Panc1 (cell line): ENCODE results near the gene CD4. TPM values are rescaled to one million over a fixed set of nuclear protein-coding genes. Genes with fewer than 3 reads are reported as not detected.

ENCODE experiments used
- ATAC-seq: fragments of 200-7000 bp; cut with Tn5 transposase; 2 replicates; pipeline ENCODE4 v1.9.1; 2020; ENCODE audit warnings: mild to moderate bottlenecking, moderate library complexity
- BruUV-seq: library from RNA; stranded (reverse); fragments of 400-500 nt; replicated peaks from 2 replicates; lab custom pipeline; 2021; lab: Mats Ljungman, UMichigan
- CTCF ChIA-PET: fragments of 300-600 bp; sonication (Branson Sonifier 250); formaldehyde crosslinking; loops from one replicate; lab custom pipeline; 2022; ENCODE audit warnings: antibody characterized with exemption; lab: Charles Lee
- POLR2A ChIA-PET: fragments of 300-600 bp; sonication (Branson Sonifier 250); formaldehyde crosslinking; loops from one replicate; lab custom pipeline; 2022; ENCODE audit warnings: antibody characterized with exemption; lab: Charles Lee
- DNase-seq: peaks from one replicate; pipeline ENCODE4 v3.0.0-alpha.2; 2010; ENCODE audit warnings: low read depth, low spot score
- H3K27ac ChIP-seq: 2 replicates; pipeline ENCODE4 v1.5.1; 2011; ENCODE audit warnings: mild to moderate bottlenecking, low read length, inconsistent platforms
- H3K27me3 ChIP-seq: fragments of 200-500 bp; sonication (Bioruptor generic); 2 replicates; pipeline ENCODE4 v1.6.0; 2014; ENCODE audit warnings: low read length, inconsistent platforms; ENCODE audit not compliant: control insufficient read depth, insufficient read depth
- H3K36me3 ChIP-seq: fragments of 200-500 bp; sonication (Bioruptor generic); 2 replicates; pipeline ENCODE4 v1.5.1; 2014; ENCODE audit warnings: inconsistent platforms, mild to moderate bottlenecking, low read length, moderate library complexity; ENCODE audit not compliant: control insufficient read depth, insufficient read depth
- H3K4me1 ChIP-seq: 2 replicates; pipeline ENCODE4 v1.5.1; 2011; ENCODE audit warnings: inconsistent platforms, mild to moderate bottlenecking, low read length, moderate library complexity; ENCODE audit not compliant: control insufficient read depth, insufficient read depth
- H3K4me3 ChIP-seq, 2 experiments: 2 replicates each; pipeline ENCODE4 v1.5.1; 2011 to 2012; ENCODE audit warnings: low read depth in 2 of 2, low read length in 2 of 2, mild to moderate bottlenecking in 2 of 2, inconsistent platforms in 1 of 2, moderate library complexity in 1 of 2
- H3K9me3 ChIP-seq: fragments of 200-500 bp; sonication (Bioruptor generic); 2 replicates; pipeline ENCODE4 v1.5.1; 2014; ENCODE audit warnings: low read depth, mild to moderate bottlenecking, inconsistent platforms, low read length, moderate library complexity; ENCODE audit not compliant: control insufficient read depth, insufficient read depth
- POLR2AphosphoS5 ChIP-seq: IDR thresholded peaks from 2 replicates; pipeline ENCODE4 v1.6.1; 2012; ENCODE audit warnings: mild to moderate bottlenecking, low read depth, low read length, moderate library complexity
- SIN3A ChIP-seq: IDR thresholded peaks from 2 replicates; pipeline ENCODE4 v1.6.1; 2012; ENCODE audit warnings: low read depth, mild to moderate bottlenecking, low read length, moderate library complexity, borderline replicate concordance; ENCODE audit not compliant: insufficient read depth
- TCF7L2 ChIP-seq: IDR thresholded peaks from 2 replicates; pipeline ENCODE4 v1.6.1; 2011; ENCODE audit warnings: mild to moderate bottlenecking, low read depth, low read length, inconsistent platforms
- in situ Hi-C: cut with HindIII; loops from 2 replicates; pipeline ENCODE4 v1.10.0; 2016; ENCODE audit warnings: low sequenced_read_pairs, low pct_unique_long_range_greater_than_20kb
- intact Hi-C: fragments of 100-400 bp; cut with micrococcal nuclease; formaldehyde crosslinking; loops from one replicate; pipeline ENCODE4 v1.10.0; 2022; ENCODE audit not compliant: unreplicated experiment
- total RNA-seq: library from RNA; stranded (reverse); gene quantifications from one replicate; pipeline ENCODE4 v1.2.1, GENCODE V29; 2021; ENCODE audit not compliant: unreplicated experiment
- TF ChIP-seq, protein P1 (sequence below): fragments of 450-650 bp; IDR thresholded peaks from 2 replicates; pipeline ENCODE4 v1.5.1; 2017; ENCODE audit warnings: mild to moderate bottlenecking
- TF ChIP-seq, protein P2 (sequence below), 2 experiments: IDR thresholded peaks; 2 replicates each; pipeline ENCODE4 v1.6.1; 2011 to 2012; ENCODE audit warnings: low read depth in 2 of 2, control low read depth in 1 of 2, low read length in 1 of 2, mild to moderate bottlenecking in 1 of 2, moderate library complexity in 1 of 2; ENCODE audit not compliant: insufficient read depth in 1 of 2

The CD4 gene
- total RNA-seq, 1 experiment from 2014 or later, result 0.23 TPM

DNA sequence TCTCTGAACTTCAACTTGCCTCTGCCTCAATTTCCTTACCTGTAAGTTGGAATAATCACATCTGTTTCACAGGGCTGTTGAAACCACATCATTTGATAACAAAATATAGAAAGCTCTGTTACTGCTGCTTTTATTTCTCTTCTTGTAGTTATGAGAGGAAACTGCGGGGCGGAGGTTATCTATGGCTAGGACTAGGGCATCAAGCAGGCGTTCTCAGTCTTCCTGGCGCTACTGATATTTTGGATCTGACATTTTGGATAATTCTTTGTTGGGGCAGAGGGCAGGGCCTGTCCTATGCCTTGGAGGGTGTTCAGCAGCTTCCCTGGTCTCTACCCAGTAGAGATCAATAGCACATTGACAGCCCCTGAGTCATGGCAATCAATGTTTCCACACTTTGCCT lies 42.8 kb downstream of the CD4 start:
- H3K9me3 ChIP-seq, result no peaks in the 10 kb centered on the region
- BruUV-seq, result no TSS peak
- ATAC-seq, result no peak
- no peak overlapping the region for H3K4me3 ChIP-seq
- H3K27ac ChIP-seq, result no peak overlapping the region
- ChIA-PET CTCF (no interaction called here), POLR2A (no interaction called here)
- TF ChIP-seq TCF7L2 (no peak), POLR2AphosphoS5 (no peak), SIN3A (no peak)
- TF ChIP-seq, protein P1, sequence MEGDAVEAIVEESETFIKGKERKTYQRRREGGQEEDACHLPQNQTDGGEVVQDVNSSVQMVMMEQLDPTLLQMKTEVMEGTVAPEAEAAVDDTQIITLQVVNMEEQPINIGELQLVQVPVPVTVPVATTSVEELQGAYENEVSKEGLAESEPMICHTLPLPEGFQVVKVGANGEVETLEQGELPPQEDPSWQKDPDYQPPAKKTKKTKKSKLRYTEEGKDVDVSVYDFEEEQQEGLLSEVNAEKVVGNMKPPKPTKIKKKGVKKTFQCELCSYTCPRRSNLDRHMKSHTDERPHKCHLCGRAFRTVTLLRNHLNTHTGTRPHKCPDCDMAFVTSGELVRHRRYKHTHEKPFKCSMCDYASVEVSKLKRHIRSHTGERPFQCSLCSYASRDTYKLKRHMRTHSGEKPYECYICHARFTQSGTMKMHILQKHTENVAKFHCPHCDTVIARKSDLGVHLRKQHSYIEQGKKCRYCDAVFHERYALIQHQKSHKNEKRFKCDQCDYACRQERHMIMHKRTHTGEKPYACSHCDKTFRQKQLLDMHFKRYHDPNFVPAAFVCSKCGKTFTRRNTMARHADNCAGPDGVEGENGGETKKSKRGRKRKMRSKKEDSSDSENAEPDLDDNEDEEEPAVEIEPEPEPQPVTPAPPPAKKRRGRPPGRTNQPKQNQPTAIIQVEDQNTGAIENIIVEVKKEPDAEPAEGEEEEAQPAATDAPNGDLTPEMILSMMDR, result no peak
- TF ChIP-seq, protein P2, sequence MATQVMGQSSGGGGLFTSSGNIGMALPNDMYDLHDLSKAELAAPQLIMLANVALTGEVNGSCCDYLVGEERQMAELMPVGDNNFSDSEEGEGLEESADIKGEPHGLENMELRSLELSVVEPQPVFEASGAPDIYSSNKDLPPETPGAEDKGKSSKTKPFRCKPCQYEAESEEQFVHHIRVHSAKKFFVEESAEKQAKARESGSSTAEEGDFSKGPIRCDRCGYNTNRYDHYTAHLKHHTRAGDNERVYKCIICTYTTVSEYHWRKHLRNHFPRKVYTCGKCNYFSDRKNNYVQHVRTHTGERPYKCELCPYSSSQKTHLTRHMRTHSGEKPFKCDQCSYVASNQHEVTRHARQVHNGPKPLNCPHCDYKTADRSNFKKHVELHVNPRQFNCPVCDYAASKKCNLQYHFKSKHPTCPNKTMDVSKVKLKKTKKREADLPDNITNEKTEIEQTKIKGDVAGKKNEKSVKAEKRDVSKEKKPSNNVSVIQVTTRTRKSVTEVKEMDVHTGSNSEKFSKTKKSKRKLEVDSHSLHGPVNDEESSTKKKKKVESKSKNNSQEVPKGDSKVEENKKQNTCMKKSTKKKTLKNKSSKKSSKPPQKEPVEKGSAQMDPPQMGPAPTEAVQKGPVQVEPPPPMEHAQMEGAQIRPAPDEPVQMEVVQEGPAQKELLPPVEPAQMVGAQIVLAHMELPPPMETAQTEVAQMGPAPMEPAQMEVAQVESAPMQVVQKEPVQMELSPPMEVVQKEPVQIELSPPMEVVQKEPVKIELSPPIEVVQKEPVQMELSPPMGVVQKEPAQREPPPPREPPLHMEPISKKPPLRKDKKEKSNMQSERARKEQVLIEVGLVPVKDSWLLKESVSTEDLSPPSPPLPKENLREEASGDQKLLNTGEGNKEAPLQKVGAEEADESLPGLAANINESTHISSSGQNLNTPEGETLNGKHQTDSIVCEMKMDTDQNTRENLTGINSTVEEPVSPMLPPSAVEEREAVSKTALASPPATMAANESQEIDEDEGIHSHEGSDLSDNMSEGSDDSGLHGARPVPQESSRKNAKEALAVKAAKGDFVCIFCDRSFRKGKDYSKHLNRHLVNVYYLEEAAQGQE (IDR thresholded peaks at IDR 0.05; ENCODE audit: insufficient read depth in 1 of 2, low read depth in 2 of 2, low read length in 1 of 2), result no peak
- DNase-seq, result no peak
- H3K4me1 ChIP-seq, result peaks cover 2% of the 10 kb centered on the region; the same call in 1 of the 2 replicates
- H3K27me3 ChIP-seq, result no peaks in the 10 kb centered on the region
- in situ Hi-C loops, result no loop called here
- intact Hi-C loops, result no loop called here
- H3K36me3 ChIP-seq, result no peaks in the 10 kb centered on the region

DNA sequence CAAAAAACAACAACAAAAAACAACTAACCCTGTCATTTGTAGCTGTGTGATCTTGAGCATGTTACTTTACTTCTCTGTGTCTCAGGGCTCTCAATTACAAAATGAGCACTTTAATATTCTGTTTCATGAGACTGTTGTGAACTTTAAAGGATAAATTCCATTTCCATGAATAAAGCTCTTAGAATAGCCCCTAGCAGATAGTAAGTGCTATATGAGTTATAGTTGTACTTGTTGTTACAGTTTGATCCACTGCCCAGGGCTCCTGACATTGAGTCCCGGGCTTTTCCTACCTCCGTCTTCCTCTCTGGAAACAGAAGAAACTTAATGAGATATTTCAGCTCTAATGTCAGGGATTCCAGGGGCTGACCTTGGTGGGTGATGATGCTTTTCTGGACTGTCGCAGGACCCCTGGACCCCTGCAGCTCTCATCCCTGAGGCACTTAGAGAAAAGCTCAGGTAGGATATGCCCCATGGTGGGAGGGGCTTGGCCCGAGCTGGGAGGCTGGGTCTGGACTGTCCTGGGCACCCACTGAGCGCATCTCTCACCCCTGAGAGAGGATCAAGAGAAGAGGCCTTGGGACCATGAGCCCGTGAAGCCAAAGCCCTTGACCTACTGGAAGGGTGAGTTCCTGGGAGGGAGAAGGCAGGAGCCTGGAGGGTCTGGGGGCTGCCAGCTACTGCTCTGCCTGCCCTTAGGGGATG lies 44.0 kb downstream of the CD4 start:
- CTCF ChIA-PET, result no interaction called here
- BruUV-seq, result no TSS peak
- no peaks in the 10 kb centered on the region for H3K27me3 ChIP-seq
- DNase-seq, result no peak
- no peaks in the 10 kb centered on the region for H3K36me3 ChIP-seq
- intact Hi-C loops (no loop called here), in situ Hi-C loops (no loop called here)
- no peak for ATAC-seq
- H3K27ac ChIP-seq, result no peak overlapping the region
- no peaks in the 10 kb centered on the region for H3K4me1 ChIP-seq
- H3K4me3 ChIP-seq, result no peak overlapping the region
- POLR2A ChIA-PET, result no interaction called here
- no peak for TF ChIP-seq POLR2AphosphoS5
- H3K9me3 ChIP-seq, result no peaks in the 10 kb centered on the region

DNA sequence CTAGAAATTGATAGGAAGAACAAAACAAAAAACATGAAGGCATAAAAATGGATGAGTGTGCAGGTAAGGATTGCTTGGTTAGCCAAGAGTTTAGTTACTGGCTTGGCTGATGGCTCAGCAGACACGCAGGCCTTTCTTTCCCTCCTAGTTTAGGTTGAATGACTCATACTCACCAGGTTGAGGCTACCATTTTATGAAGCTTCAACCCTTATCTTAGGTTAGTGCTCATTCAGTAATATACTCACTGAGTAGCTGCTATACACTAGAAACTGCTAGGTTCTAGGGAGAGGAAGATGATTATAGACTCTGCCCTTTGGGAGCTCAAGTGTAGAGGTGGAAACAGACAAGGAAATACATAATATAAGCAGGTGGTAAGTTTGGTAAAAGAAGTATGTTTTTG lies 44.9 kb downstream of the CD4 start:
- Histone ChIP-seq H3K36me3 (no peaks in the 10 kb centered on the region), H3K27me3 (no peaks in the 10 kb centered on the region), H3K9me3 (no peaks in the 10 kb centered on the region), H3K27ac (no peak overlapping the region), H3K4me3 (no peak overlapping the region), H3K4me1 (no peaks in the 10 kb centered on the region; the same call in 1 of the 2 replicates)
- DNase-seq, result no peak
- TF ChIP-seq TCF7L2 (no peak), SIN3A (no peak), POLR2AphosphoS5 (no peak)
- TF ChIP-seq, protein P2 (IDR thresholded peaks at IDR 0.05; ENCODE audit: insufficient read depth in 1 of 2, low read depth in 2 of 2, low read length in 1 of 2), result no peak
- TF ChIP-seq, protein P1, result no peak
- ChIA-PET POLR2A (no interaction called here), CTCF (interaction anchor here (0.6 to 1.0 kb wide), 2 partner anchors 17 to 68 kb away, joined by 4 read pairs; partner anchors contain the start of genes PTMS and USP5)
- no peak for ATAC-seq
- intact Hi-C loops, result no loop called here
- in situ Hi-C loops, result no loop called here
- BruUV-seq, result no TSS peak
